DND-41 (cell line): ENCODE measurements around the gene FREM2.

Experiments used
- ATAC-seq: fragments of 200-7000 bp; cut with Tn5 transposase; 3 replicates; pipeline ENCODE4 v1.9.1; 2021; ENCODE audit warnings: low read depth; ENCODE audit not compliant: insufficient read depth
- DNase-seq: peaks from one replicate; pipeline ENCODE4 v3.0.0-alpha.2; 2020
- H2AFZ ChIP-seq: 2 replicates; pipeline ENCODE4 v1.6.0; 2012; ENCODE audit warnings: low read depth, low read length
- H3K27ac ChIP-seq: 2 replicates; pipeline ENCODE4 v1.5.1; 2012; ENCODE audit warnings: low read length, inconsistent platforms
- H3K27me3 ChIP-seq: fragments of 200-600 bp; sonication (generic); 2 replicates; pipeline ENCODE4 v1.6.0; 2012; ENCODE audit warnings: low read length, mild to moderate bottlenecking, inconsistent platforms; ENCODE audit not compliant: insufficient read depth, poor library complexity
- H3K36me3 ChIP-seq: 2 replicates; pipeline ENCODE4 v1.5.1; 2012; ENCODE audit warnings: low read length, inconsistent platforms; ENCODE audit not compliant: insufficient read depth
- H3K4me1 ChIP-seq: 2 replicates; pipeline ENCODE4 v1.5.1; 2012; ENCODE audit warnings: mild to moderate bottlenecking, low read length; ENCODE audit not compliant: insufficient read depth
- H3K4me2 ChIP-seq: 2 replicates; pipeline ENCODE4 v1.6.0; 2012; ENCODE audit warnings: mild to moderate bottlenecking, moderate library complexity, low read length, inconsistent platforms; ENCODE audit not compliant: insufficient read depth
- H3K4me3 ChIP-seq, 2 experiments: fragments of 200-600 bp in 1 of 2; shearing (Covaris generic) in 1 of 2; 2 replicates each; pipeline ENCODE4 v1.5.1; 2012 to 2016; ENCODE audit warnings: inconsistent platforms in 2 of 2, low read length in 2 of 2, mild to moderate bottlenecking in 2 of 2, low read depth in 1 of 2, moderate library complexity in 1 of 2
- H3K79me2 ChIP-seq: 2 replicates; pipeline ENCODE4 v1.6.0; 2012; ENCODE audit warnings: low read length, inconsistent platforms; ENCODE audit not compliant: insufficient read depth
- H3K9ac ChIP-seq: 2 replicates; pipeline ENCODE4 v1.6.0; 2012; ENCODE audit warnings: low read depth, mild to moderate bottlenecking, inconsistent platforms, low read length, moderate library complexity
- H3K9me3 ChIP-seq: 2 replicates; pipeline ENCODE4 v1.5.1; 2012; ENCODE audit warnings: low read length, moderate library complexity, mild to moderate bottlenecking, inconsistent platforms; ENCODE audit not compliant: insufficient read depth, severe bottlenecking
- H4K20me1 ChIP-seq: 2 replicates; pipeline ENCODE4 v1.6.0; 2012; ENCODE audit warnings: low read length; ENCODE audit not compliant: insufficient read depth
- CTCF ChIP-seq: IDR thresholded peaks from 2 replicates; pipeline ENCODE4 v1.5.1; 2012; ENCODE audit warnings: borderline replicate concordance, low read length, moderate library complexity, mild to moderate bottlenecking; ENCODE audit not compliant: poor library complexity, severe bottlenecking; ENCODE audit errors: extremely low read depth
- EZH2 ChIP-seq: IDR thresholded peaks from 3 replicates; pipeline ENCODE4 v1.6.1; 2012; ENCODE audit warnings: borderline replicate concordance, low read depth, mild to moderate bottlenecking, moderate library complexity, low read length, inconsistent platforms; ENCODE audit not compliant: severe bottlenecking

Gene FREM2

GRCh38 chr13:38658906-38659305, 28.0 kb upstream of the FREM2 start:
- no peak overlapping the region for H3K27ac ChIP-seq
- ATAC-seq (no peak), DNase-seq (no peak)
- H3K9ac ChIP-seq, result no peak overlapping the region
- no peaks in the 10 kb centered on the region for H3K9me3 ChIP-seq
- no peaks in the 10 kb centered on the region for H4K20me1 ChIP-seq
- H3K4me1 ChIP-seq, result no peaks in the 10 kb centered on the region
- no peak overlapping the region for H3K4me3 ChIP-seq
- no peaks in the 10 kb centered on the region for H3K79me2 ChIP-seq
- H3K4me2 ChIP-seq, result no peak overlapping the region
- no peaks in the 10 kb centered on the region for H3K36me3 ChIP-seq
- TF ChIP-seq CTCF, result no peak
- no peak for TF ChIP-seq EZH2
- H3K27me3 ChIP-seq, result no peaks in the 10 kb centered on the region
- H2AFZ ChIP-seq, result no peak overlapping the region

- no peak for ATAC-seq
- H3K4me3 ChIP-seq, result no peak overlapping the region
- H3K36me3 ChIP-seq, result no peaks in the 10 kb centered on the region
- no peaks in the 10 kb centered on the region for H4K20me1 ChIP-seq
- no peak overlapping the region for H3K4me2 ChIP-seq
- H3K9me3 ChIP-seq, result no peaks in the 10 kb centered on the region
- no peak overlapping the region for H3K27ac ChIP-seq
- H3K27me3 ChIP-seq, result no peaks in the 10 kb centered on the region
- TF ChIP-seq CTCF (no peak), EZH2 (no peak)
- H2AFZ ChIP-seq, result no peak overlapping the region
- no peak overlapping the region for H3K9ac ChIP-seq
- no peaks in the 10 kb centered on the region for H3K4me1 ChIP-seq
- H3K79me2 ChIP-seq, result no peaks in the 10 kb centered on the region
- DNase-seq, result no peak
These were observed 25.7 kb upstream of the FREM2 start for GRCh38 chr13:38661010-38661675.

GRCh38 chr13:38662362-38662761, 24.5 kb upstream of the FREM2 start:
- no peaks in the 10 kb centered on the region for H3K27me3 ChIP-seq
- no peak overlapping the region for H3K4me2 ChIP-seq
- no peak for DNase-seq

More at GRCh38 chr13:38662362-38662761, 24.5 kb upstream of the FREM2 start:
- no peak overlapping the region for H3K9ac ChIP-seq
- H3K4me3 ChIP-seq, result no peak overlapping the region
- H3K4me1 ChIP-seq, result no peaks in the 10 kb centered on the region
- no peak for ATAC-seq
- no peaks in the 10 kb centered on the region for H3K9me3 ChIP-seq
- no peaks in the 10 kb centered on the region for H4K20me1 ChIP-seq
- H3K36me3 ChIP-seq, result no peaks in the 10 kb centered on the region
- TF ChIP-seq EZH2 (no peak), CTCF (no peak)
- H3K79me2 ChIP-seq, result no peaks in the 10 kb centered on the region
- no peak overlapping the region for H3K27ac ChIP-seq
- H2AFZ ChIP-seq, result no peak overlapping the region
